Activated T-helper 1 cell treated with anti-CD3 and anti-CD28 coated beads, Interleukin-12 subunit alpha, Interleukin-12 subunit beta, Interleukin-2, Interleukin-4 antibody, amounts not matched to agents 30 ng/mL and 10 ng/mL and 1 ng/mL, durations not matched to agents 14 hours and 24 hours and 36 hours (primary cell): ENCODE results near the gene SCP2. TPM values are rescaled to one million over a fixed set of nuclear protein-coding genes. Genes with fewer than 3 reads are reported as not detected.
"Not testable (repeated sequence)": the region's sequence is repeated elsewhere in the genome, so short reads cannot be mapped to it uniquely, and the experiment has no call there.

ENCODE experiments used
- DNase-seq: peaks from one replicate; pipeline ENCODE4 v3.0.0; 2021; ENCODE audit warnings: low spot score
- H3K27ac Mint-ChIP-seq: one replicate; pipeline ENCODE4 v1.8.0; 2021; ENCODE audit warnings: mild to moderate bottlenecking, mixed read lengths
- H3K27me3 Mint-ChIP-seq: one replicate; pipeline ENCODE4 v1.8.0; 2022; ENCODE audit warnings: mild to moderate bottlenecking, moderate library complexity, mixed read lengths; ENCODE audit not compliant: insufficient read depth
- H3K36me3 Mint-ChIP-seq: one replicate; pipeline ENCODE4 v1.8.0; 2021; ENCODE audit warnings: low read depth, mixed read lengths
- H3K4me1 Mint-ChIP-seq: one replicate; pipeline ENCODE4 v1.8.0; 2021; ENCODE audit warnings: low read depth, mixed read lengths
- H3K4me3 Mint-ChIP-seq: one replicate; pipeline ENCODE4 v1.8.0; 2021; ENCODE audit warnings: mild to moderate bottlenecking, moderate library complexity, mixed read lengths
- H3K9me3 Mint-ChIP-seq: one replicate; pipeline ENCODE4 v1.8.0; 2021; ENCODE audit warnings: mixed read lengths
- intact Hi-C: fragments of 100-400 bp; cut with micrococcal nuclease; formaldehyde crosslinking; loops from one replicate; pipeline ENCODE4 v1.15.1; 2024
- total RNA-seq: library from RNA; stranded (reverse); gene quantifications from 2 replicates; pipeline ENCODE4 v1.2.3, GENCODE V29; 2022

Gene SCP2
- total RNA-seq, 1 donor from 2014 or later, result 54.7 TPM

DNA sequence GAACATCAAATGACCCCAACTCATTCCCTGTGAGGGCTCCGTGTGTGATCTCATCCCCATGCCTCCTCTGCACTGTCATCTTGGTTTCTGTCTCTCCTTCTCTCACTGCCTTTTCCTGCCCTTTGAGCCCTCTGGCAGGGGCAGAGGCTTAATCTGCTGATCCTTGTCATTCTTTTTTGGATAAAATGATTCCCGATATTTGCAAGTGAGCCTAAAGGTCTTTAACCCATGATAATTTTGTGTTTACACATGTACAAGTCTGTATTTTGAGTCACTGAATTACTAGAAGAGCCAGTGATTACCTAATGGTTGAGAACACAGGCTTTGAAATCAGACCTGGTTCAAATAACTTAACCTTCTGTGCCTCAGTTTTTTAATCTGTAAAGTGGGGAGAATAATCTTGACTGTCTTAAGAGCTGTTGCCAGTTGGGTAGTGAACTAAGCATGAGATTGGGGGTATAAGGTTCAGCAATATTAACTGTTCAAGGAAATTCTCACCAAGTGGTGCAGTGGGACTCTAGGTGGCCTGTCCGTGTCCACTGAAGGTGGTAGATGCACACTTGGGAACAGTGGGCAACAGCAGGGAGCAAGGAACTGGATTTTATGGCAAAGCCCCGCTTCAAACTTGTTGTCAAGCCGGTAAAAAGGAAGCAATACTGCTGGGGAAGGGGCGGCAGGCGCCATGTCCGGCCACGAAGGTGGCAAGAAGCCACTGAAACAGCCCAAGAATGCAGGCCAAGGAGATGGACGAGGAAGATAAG, 7.2 kb upstream of the SCP2 start:
- peak overlapping the region; percentile 86 for H3K4me3 Mint-ChIP-seq
- H3K4me1 Mint-ChIP-seq, result peaks cover 14% of the 10 kb centered on the region
- DNase-seq, result no peak
- intact Hi-C loops, result loop anchor here (2.0 to 10.0 kb wide), 6 partner anchors 77 to 555 kb away; partner anchors contain the start of genes CC2D1B, ORC1, PRPF38A and TUT4
- H3K27me3 Mint-ChIP-seq, result no peaks in the 10 kb centered on the region
- peaks cover 3% of the 10 kb centered on the region for H3K36me3 Mint-ChIP-seq
- peak overlapping the region; percentile 1 for H3K27ac Mint-ChIP-seq
- no peaks in the 10 kb centered on the region for H3K9me3 Mint-ChIP-seq

DNA sequence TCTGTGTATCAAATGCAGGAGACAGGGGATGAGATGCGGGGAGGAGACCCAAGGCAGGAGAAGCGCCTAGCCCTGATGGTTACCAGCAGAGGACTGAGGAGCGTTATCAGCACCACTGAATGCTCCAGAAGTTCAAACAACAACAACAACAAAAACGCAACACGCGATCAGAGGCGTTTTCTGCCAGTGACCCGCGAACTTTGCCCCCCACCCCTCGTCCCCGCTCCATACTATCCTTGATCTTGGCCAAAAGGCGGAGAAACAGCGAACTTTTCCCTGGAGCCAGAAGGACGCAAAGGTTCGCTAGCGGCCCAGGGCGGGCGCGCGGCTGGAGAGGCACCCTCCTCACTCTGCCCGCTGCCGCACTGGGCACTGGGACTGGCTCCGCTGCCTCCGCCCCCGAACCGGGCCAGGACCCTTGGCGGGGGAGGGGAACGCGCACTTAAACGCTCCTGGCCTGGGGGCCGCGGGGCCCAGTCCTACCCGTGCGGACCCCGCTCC, 6.2 kb upstream of the SCP2 start:
- Mint-ChIP-seq H3K4me3 (peak overlapping the region; percentile 86), H3K27me3 (peaks cover 2% of the 10 kb centered on the region), H3K4me1 (peaks cover 14% of the 10 kb centered on the region), H3K9me3 (no peaks in the 10 kb centered on the region), H3K27ac (no peak overlapping the region), H3K36me3 (peaks cover 3% of the 10 kb centered on the region)
- DNase-seq, result no peak
- intact Hi-C loops, result loop anchor here (1.0 to 10.0 kb wide), 7 partner anchors 78 to 556 kb away; partner anchors contain the start of genes CC2D1B, ORC1, PRPF38A and TUT4

DNA sequence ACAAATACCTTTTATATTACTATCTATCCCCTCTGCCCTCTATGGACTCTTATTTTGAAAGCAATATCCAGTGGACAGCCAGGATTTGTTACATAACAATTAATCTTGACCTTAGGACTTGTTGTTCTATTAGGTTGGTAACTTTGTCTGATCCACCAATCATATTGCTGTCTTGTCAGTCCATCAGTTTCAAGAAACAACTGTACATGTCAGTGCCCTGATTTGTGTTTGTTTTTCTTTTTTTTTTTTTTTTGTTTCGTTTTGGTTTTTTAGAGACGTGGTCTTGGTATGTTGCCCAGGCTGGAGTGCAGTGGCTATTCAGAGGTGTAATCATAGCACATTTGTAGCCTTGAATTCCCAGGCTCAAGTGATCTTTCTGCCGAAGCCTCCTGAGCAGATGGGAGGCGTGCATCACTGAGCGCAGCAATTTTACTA, 1.5 kb upstream of the SCP2 start:
- Mint-ChIP-seq H3K36me3 (no peaks in the 10 kb centered on the region), H3K27me3 (peaks cover 5% of the 10 kb centered on the region), H3K9me3 (no peaks in the 10 kb centered on the region), H3K27ac (no peak overlapping the region), H3K4me3 (peak overlapping the region; percentile 90), H3K4me1 (peaks cover 15% of the 10 kb centered on the region)
- intact Hi-C loops, result loop anchor here (2.0 to 10.0 kb wide), 7 partner anchors 87 to 561 kb away; partner anchors contain the start of genes CC2D1B, CZIB, LRP8 and TUT4
- no peak for DNase-seq

DNA sequence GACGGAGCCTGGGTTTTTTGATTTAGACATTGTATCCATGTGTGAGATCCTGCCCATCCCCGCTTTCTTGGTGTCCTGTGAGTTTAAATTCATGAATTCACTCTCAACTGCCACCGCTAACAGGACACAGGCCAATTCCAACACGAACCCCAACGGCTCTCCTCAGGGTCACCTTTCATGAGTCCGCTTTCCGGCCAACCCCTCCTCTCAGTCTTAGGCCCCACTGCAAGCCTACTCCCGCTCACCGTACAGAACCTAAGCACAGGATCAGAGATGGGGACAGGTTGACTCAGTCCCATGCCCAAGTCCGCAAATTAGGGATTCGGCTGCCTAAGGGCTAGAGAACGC, 238 bp upstream of the SCP2 start:
- Mint-ChIP-seq H3K27me3 (peaks cover 6% of the 10 kb centered on the region), H3K4me3 (peak overlapping the region; percentile 90)
- intact Hi-C loops, result loop anchor here (2.0 to 10.0 kb wide), 7 partner anchors 85 to 562 kb away; partner anchors contain the start of genes CC2D1B, CZIB, LRP8 and TUT4

DNA sequence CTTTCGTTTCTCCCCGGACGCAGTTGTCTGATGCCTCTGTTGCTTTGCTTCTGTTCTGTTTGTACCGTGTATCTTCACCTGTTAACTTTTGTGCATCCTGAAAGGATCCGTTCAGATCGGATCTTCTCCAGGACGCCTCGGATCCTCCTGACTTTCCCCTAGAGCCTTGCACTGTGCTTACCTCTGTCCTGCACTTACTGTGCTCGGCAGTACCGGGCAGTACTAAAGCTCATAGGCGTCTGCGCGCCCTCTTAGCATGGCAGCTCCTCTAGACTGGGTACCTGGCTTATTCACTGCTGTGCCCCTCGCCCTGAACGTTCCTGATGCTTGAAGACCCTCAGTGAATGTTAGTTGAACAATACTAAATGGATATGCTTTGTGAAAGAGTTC, 934 bp downstream of the SCP2 start:
- Mint-ChIP-seq H3K36me3 (no peaks in the 10 kb centered on the region), H3K4me3 (peak overlapping the region; percentile 90), H3K9me3 (no peaks in the 10 kb centered on the region), H3K27me3 (peaks cover 9% of the 10 kb centered on the region), H3K27ac (peak overlapping the region; percentile 83), H3K4me1 (peaks cover 15% of the 10 kb centered on the region)
- intact Hi-C loops, result loop anchor here (5.0 to 10.0 kb wide), 5 partner anchors 84 to 563 kb away; partner anchors contain the start of genes CC2D1B, LRP8 and TUT4
- DNase-seq, result no peak

More for the DNA sequence above, 238 bp upstream of the SCP2 start:
- no peak for DNase-seq
- Mint-ChIP-seq H3K4me1 (peaks cover 15% of the 10 kb centered on the region), H3K36me3 (no peaks in the 10 kb centered on the region), H3K9me3 (no peaks in the 10 kb centered on the region), H3K27ac (no peak overlapping the region)

DNA sequence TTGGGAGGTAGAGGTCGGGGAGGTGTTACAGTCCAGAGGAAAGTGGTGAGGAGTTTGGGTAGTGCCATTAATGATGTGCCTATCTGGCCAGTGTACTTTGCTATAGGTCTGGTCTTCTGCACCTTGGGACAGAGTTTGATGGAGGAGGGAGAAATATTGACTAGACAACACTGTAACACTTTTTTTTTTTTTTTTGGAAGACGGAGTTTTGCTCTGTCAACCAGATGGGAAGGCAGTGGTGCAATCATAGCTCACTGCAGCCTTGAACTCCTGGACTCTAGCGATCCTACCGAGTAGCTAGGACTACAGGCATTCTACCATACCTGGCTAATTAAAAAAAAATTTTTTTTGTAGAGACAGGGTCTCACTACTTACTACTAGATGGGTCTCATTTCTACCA, 1.9 kb downstream of the SCP2 start:
- Mint-ChIP-seq H3K4me1 (peaks cover 15% of the 10 kb centered on the region), H3K27me3 (peaks cover 9% of the 10 kb centered on the region)

DNA sequence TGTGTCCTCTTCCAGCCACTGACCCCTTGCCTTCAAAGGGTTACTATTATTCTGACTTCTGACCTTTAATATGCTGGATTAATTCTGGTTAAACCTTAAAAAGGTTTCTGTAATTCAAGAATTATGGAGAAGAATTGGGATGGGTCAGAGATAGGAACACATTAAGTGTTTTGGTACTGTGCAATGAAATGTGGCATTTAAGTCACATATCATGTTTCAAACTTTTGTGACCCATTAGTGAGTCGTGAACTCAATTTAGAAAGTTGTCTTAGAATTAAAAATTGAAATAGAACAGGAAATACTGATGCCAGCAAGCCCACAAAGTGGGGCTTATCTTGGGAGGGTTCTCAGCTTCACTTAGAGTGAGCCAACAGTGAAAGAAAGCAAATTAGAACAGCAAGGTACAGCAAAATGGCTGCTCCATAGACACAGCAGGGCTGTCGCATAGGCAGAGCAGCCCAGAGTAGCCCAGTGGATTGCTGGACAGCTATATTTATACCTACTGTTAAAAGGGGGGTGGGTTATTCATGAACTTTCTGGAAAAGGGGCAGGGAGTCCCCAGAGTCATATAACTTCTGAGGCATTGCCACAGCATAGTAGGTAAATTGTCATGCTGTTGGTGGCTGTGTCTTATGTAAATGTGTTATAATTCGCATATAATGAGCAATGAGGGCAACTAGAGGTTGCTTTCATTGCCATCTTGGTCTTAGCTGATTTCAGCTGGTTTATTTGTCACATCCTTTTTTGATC, 10.5 kb downstream of the SCP2 start:
- H3K27me3 Mint-ChIP-seq, result no peaks in the 10 kb centered on the region
- H3K4me3 Mint-ChIP-seq, result no peak overlapping the region
- H3K27ac Mint-ChIP-seq, result no peak overlapping the region
- no peaks in the 10 kb centered on the region for H3K4me1 Mint-ChIP-seq
- H3K36me3 Mint-ChIP-seq, result peaks cover 2% of the 10 kb centered on the region
- no peaks in the 10 kb centered on the region for H3K9me3 Mint-ChIP-seq
- no peak for DNase-seq
- intact Hi-C loops, result no loop called here

More for the DNA sequence above, 1.9 kb downstream of the SCP2 start:
- no peak for DNase-seq
- Mint-ChIP-seq H3K9me3 (no peaks in the 10 kb centered on the region), H3K4me3 (no peak overlapping the region), H3K36me3 (no peaks in the 10 kb centered on the region), H3K27ac (no peak overlapping the region)
- intact Hi-C loops, result loop anchor here (5.0 to 10.0 kb wide), 5 partner anchors 83 to 564 kb away; partner anchors contain the start of genes CC2D1B, LRP8 and TUT4

DNA sequence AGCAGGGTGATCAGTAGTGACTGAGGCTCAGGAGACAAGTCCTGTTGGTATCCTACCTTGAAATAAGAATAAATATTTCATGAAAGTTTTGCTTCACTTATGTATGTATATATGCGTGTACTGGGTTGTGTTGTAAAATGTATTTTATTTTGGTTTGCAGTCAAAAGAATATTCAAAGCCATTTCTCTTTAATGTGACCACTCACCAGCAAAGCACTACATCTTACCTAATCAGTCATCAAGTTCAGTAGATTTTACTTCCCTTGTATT, 11.0 kb downstream of the SCP2 start:
- no peak for DNase-seq
- H3K9me3 Mint-ChIP-seq, result no peaks in the 10 kb centered on the region

DNA sequence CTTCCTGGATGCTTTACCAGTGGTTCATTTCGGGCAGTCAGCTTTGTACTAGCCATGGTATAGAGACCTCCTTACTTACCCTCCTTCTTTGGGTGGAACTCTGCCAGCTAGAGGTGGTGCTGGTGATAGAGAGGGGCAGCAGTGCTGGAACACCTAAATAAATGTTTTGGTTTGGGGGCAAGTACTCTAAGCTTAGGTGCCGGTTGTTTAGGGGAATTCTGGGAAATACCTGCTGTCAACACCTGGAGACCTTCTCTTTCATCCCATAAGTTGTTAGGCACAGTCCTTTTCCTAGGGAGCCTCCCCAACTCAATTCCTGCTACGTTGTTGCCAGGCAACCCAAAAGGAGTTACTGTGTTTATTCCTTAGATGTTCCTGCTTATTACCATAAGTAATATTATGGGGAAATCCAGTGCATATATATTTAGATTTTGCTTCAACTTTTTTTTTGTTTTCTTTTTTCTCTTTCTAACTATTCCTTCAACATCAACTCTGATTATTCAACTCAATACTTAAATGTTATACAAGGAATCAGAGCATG, 16.9 kb downstream of the SCP2 start:
- H3K9me3 Mint-ChIP-seq, result no peaks in the 10 kb centered on the region
- peaks cover 6% of the 10 kb centered on the region for H3K36me3 Mint-ChIP-seq
- H3K4me3 Mint-ChIP-seq, result no peak overlapping the region
- H3K4me1 Mint-ChIP-seq, result peaks cover 4% of the 10 kb centered on the region
- DNase-seq, result no peak
- H3K27me3 Mint-ChIP-seq, result no peaks in the 10 kb centered on the region
- no peak overlapping the region for H3K27ac Mint-ChIP-seq
- intact Hi-C loops, result no loop called here

More for the DNA sequence above, 11.0 kb downstream of the SCP2 start:
- intact Hi-C loops, result no loop called here
- H3K4me1 Mint-ChIP-seq, result no peaks in the 10 kb centered on the region
- no peak overlapping the region for H3K4me3 Mint-ChIP-seq
- peaks cover 2% of the 10 kb centered on the region for H3K36me3 Mint-ChIP-seq
- no peaks in the 10 kb centered on the region for H3K27me3 Mint-ChIP-seq
- no peak overlapping the region for H3K27ac Mint-ChIP-seq

DNA sequence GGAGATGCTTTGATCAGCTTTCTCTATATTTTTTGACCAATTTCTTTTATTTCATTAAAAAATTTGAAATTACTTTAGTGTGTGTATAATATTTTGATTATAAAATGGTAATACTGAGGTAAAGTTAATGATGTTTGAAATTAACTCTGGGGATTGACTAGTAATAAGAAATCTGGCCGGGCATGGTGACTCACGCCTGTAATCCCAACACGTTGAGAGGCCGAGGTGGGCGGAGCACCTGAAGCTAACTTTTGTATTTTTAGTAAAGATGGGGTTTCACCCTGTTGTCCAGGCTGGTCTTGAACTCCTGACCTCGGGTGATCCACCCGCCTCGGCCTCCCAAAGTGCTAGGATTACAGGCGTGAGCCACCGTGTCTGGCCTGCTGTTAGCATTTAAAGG, 17.5 kb downstream of the SCP2 start:
- Mint-ChIP-seq H3K36me3 (peaks cover 10% of the 10 kb centered on the region), H3K9me3 (no peaks in the 10 kb centered on the region), H3K4me1 (peaks cover 4% of the 10 kb centered on the region), H3K4me3 (no peak overlapping the region), H3K27ac (no peak overlapping the region), H3K27me3 (no peaks in the 10 kb centered on the region)
- intact Hi-C loops, result no loop called here
- no peak for DNase-seq

DNA sequence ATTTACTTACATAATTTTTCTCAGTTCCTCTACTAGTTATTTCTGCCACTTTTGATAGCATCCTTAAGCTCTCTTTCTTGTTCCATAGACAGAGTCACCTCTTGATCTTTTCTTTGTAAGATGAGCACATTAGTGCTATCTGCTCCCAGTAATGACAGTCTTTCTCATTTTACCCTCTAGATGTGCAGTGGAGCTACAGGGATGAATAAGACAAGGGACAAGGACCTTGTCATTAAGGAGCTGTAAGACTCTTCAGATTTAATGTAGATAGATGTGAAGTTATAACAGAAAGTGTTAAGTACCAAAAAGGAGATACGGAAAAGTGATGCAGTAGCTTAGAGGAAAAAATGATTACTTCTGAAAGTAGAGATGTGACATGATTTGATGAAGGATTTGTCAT, 20.4 kb downstream of the SCP2 start:
- H3K4me1 Mint-ChIP-seq, result peaks cover 4% of the 10 kb centered on the region
- H3K27me3 Mint-ChIP-seq, result no peaks in the 10 kb centered on the region
- no peak overlapping the region for H3K4me3 Mint-ChIP-seq
- intact Hi-C loops, result no loop called here
- no peak for DNase-seq
- H3K9me3 Mint-ChIP-seq, result no peaks in the 10 kb centered on the region
- peaks cover 12% of the 10 kb centered on the region for H3K36me3 Mint-ChIP-seq
- H3K27ac Mint-ChIP-seq, result peak overlapping the region; percentile 3

DNA sequence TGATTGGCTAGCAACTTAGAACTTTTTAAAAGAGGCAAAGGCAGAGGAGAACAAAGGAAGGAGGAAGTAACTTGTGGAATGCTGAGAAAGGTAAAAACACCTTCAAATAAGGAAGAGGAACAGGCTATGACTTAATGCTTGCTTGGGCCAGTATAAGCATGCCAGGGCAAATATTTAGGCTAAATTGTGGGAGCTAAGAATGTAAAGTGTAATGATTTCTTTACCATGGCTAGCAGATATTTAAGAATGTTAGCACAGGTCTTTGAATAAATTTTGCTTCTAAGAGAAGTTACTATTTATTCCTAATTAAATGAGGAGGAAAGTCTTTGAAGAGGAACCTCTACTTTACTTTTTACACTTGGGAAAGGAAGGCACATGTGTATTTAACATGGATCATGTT, 22.5 kb downstream of the SCP2 start:
- DNase-seq, H3K27ac Mint-ChIP-seq, intact Hi-C loops, H3K4me1 Mint-ChIP-seq, H3K27me3 Mint-ChIP-seq, H3K9me3 Mint-ChIP-seq, H3K4me3 Mint-ChIP-seq: not testable (repeated sequence)
- peaks cover 17% of the 10 kb centered on the region for H3K36me3 Mint-ChIP-seq

DNA sequence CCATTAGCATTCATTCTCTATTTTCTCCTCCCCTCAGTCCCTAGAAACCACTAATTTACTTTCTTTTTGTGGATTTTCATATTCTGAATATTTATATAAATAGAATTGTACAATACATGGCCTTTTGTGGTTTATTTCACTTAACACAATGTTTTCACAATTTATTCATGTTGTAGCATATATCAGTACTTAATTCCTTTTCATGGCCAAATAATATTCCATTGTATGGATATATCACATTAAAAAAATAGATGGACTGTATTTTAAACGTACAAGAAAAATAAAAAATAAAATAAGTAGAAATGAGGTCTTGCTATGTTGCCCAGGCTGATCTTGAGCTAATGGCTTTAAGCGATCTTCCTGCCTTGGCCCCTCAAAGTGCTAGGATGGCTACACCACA, 25.0 kb downstream of the SCP2 start:
- Mint-ChIP-seq H3K4me1 (peaks cover 4% of the 10 kb centered on the region), H3K27me3 (no peaks in the 10 kb centered on the region), H3K4me3 (no peak overlapping the region)

More for the DNA sequence above, 25.0 kb downstream of the SCP2 start:
- Mint-ChIP-seq H3K36me3 (peaks cover 19% of the 10 kb centered on the region), H3K27ac (no peak overlapping the region), H3K9me3 (no peaks in the 10 kb centered on the region)
- no peak for DNase-seq
- intact Hi-C loops, result no loop called here
